H9 (cell line): ENCODE results near the gene SERINC3. TPM values are rescaled to one million over a fixed set of nuclear protein-coding genes. Genes with fewer than 3 reads are reported as not detected.
"Not testable (repeated sequence)": the region's sequence is repeated elsewhere in the genome, so short reads cannot be mapped to it uniquely, and the experiment has no call there.

Experiments
- DNase-seq: peaks from one replicate; pipeline ENCODE4 v3.0.0-alpha.2; 2017
- H2AFZ ChIP-seq: one replicate; pipeline ENCODE4 v1.6.1; 2013; ENCODE audit warnings: mild to moderate bottlenecking, low read length, control low read depth, moderate library complexity
- H2AK5ac ChIP-seq: 2 replicates; pipeline ENCODE4 v1.6.1; 2013; ENCODE audit warnings: low read length, control low read depth, mixed read lengths; ENCODE audit not compliant: insufficient read length
- H2BK120ac ChIP-seq: one replicate; pipeline ENCODE4 v1.6.1; 2013; ENCODE audit warnings: low read depth, mild to moderate bottlenecking, low read length, control low read depth, inconsistent platforms; ENCODE audit not compliant: poor library complexity, severe bottlenecking
- H2BK12ac ChIP-seq: 2 replicates; pipeline ENCODE4 v1.6.1; 2013; ENCODE audit warnings: low read length, control low read depth, mixed read lengths, low read depth; ENCODE audit not compliant: insufficient read length
- H2BK15ac ChIP-seq: 2 replicates; pipeline ENCODE4 v1.6.1; 2013; ENCODE audit warnings: low read depth, low read length, control low read depth
- H2BK20ac ChIP-seq: one replicate; pipeline ENCODE4 v1.6.1; 2013; ENCODE audit warnings: low read depth, mild to moderate bottlenecking, low read length, control low read depth, inconsistent platforms; ENCODE audit not compliant: poor library complexity, severe bottlenecking
- H2BK5ac ChIP-seq: 2 replicates; pipeline ENCODE4 v1.6.1; 2013; ENCODE audit warnings: low read length, control low read depth, mixed read lengths; ENCODE audit not compliant: insufficient read length
- H3K14ac ChIP-seq: 2 replicates; pipeline ENCODE4 v1.6.1; 2013; ENCODE audit warnings: low read length, control low read depth; ENCODE audit not compliant: insufficient read depth
- H3K18ac ChIP-seq: 2 replicates; pipeline ENCODE4 v1.6.1; 2013; ENCODE audit warnings: low read depth, mild to moderate bottlenecking, mixed read lengths, low read length, control low read depth; ENCODE audit not compliant: insufficient read length
- H3K23ac ChIP-seq: 2 replicates; pipeline ENCODE4 v1.6.1; 2013; ENCODE audit warnings: low read length, control low read depth, mixed read lengths, low read depth; ENCODE audit not compliant: insufficient read length
- H3K23me2 ChIP-seq: 2 replicates; pipeline ENCODE4 v1.6.1; 2013; ENCODE audit warnings: low read depth, mild to moderate bottlenecking, mixed read lengths, low read length, control low read depth; ENCODE audit not compliant: insufficient read length, poor library complexity, severe bottlenecking
- H3K27ac ChIP-seq: 2 replicates; pipeline ENCODE4 v1.5.1; 2013; ENCODE audit warnings: low read length, control low read depth, mixed read lengths, low read depth; ENCODE audit not compliant: insufficient read length
- H3K27me3 ChIP-seq: 2 replicates; pipeline ENCODE4 v1.6.1; 2013; ENCODE audit warnings: low read length, control low read depth, inconsistent platforms; ENCODE audit not compliant: insufficient read depth
- H3K4ac ChIP-seq: 2 replicates; pipeline ENCODE4 v1.6.1; 2013; ENCODE audit warnings: low read depth, mild to moderate bottlenecking, control low read depth, inconsistent platforms, low read length, moderate library complexity
- H3K4me1 ChIP-seq: 2 replicates; pipeline ENCODE4 v1.6.1; 2013; ENCODE audit warnings: low read length, control low read depth, inconsistent platforms; ENCODE audit not compliant: insufficient read depth
- H3K4me2 ChIP-seq: 2 replicates; pipeline ENCODE4 v1.6.1; 2013; ENCODE audit warnings: low read length, control low read depth, mixed read lengths; ENCODE audit not compliant: insufficient read length, insufficient read depth
- H3K56ac ChIP-seq: 2 replicates; pipeline ENCODE4 v1.6.1; 2013; ENCODE audit warnings: low read depth, mild to moderate bottlenecking, mixed read lengths, low read length, control low read depth; ENCODE audit not compliant: insufficient read length
- H3K79me1 ChIP-seq: 2 replicates; pipeline ENCODE4 v1.6.1; 2013; ENCODE audit warnings: low read depth, mild to moderate bottlenecking, moderate library complexity, low read length, control low read depth, inconsistent platforms; ENCODE audit not compliant: insufficient read depth, poor library complexity, severe bottlenecking
- H3K79me2 ChIP-seq: 2 replicates; pipeline ENCODE4 v1.6.1; 2013; ENCODE audit warnings: low read length, control low read depth, inconsistent platforms; ENCODE audit not compliant: insufficient read depth
- H3K9ac ChIP-seq: 2 replicates; pipeline ENCODE4 v1.6.1; 2013; ENCODE audit warnings: low read length, control low read depth, mixed read lengths; ENCODE audit not compliant: insufficient read length; ENCODE audit errors: extremely low read depth
- H3K9me3 ChIP-seq: one replicate; pipeline ENCODE4 v1.6.1; 2013; ENCODE audit warnings: low read depth, low read length, inconsistent platforms; ENCODE audit not compliant: control insufficient read depth
- H3T11ph ChIP-seq: one replicate; pipeline ENCODE4 v1.6.1; 2013; ENCODE audit warnings: mild to moderate bottlenecking, low read length, control low read depth, inconsistent platforms
- H4K20me1 ChIP-seq: one replicate; pipeline ENCODE4 v1.6.1; 2013; ENCODE audit not compliant: control insufficient read depth, insufficient read length, insufficient read depth
- H4K5ac ChIP-seq: 2 replicates; pipeline ENCODE4 v1.6.1; 2013; ENCODE audit warnings: low read depth, mild to moderate bottlenecking, mixed read lengths, low read length, control low read depth; ENCODE audit not compliant: insufficient read length
- H4K8ac ChIP-seq: replicated peaks from 2 replicates; pipeline ENCODE4 v1.6.1; 2013; ENCODE audit warnings: low read length, control low read depth, mixed read lengths, low read depth; ENCODE audit not compliant: insufficient read length
- H4K91ac ChIP-seq: 2 replicates; pipeline ENCODE4 v1.6.1; 2013; ENCODE audit warnings: low read depth, mild to moderate bottlenecking, moderate library complexity, mixed read lengths, low read length, control low read depth; ENCODE audit not compliant: insufficient read length
- H3K27ac Mint-ChIP-seq, 3 experiments: 2 replicates in 2 of 3; 3 replicates in 1 of 3; pipeline ENCODE4 v1.8.0; 2020 to 2021; ENCODE audit warnings: mixed read lengths in 3 of 3, mild to moderate bottlenecking in 1 of 3, moderate library complexity in 1 of 3
- H3K27me3 Mint-ChIP-seq: 2 replicates; pipeline ENCODE4 v1.8.0; 2021; ENCODE audit warnings: low read depth, mild to moderate bottlenecking, moderate library complexity, mixed read lengths
- H3K36me3 Mint-ChIP-seq, 3 experiments: 2 replicates in 2 of 3; 3 replicates in 1 of 3; pipeline ENCODE4 v1.8.0; 2020 to 2021; ENCODE audit warnings: low read depth in 3 of 3, mixed read lengths in 3 of 3; ENCODE audit not compliant: insufficient read depth in 1 of 3
- H3K4me1 Mint-ChIP-seq, 2 experiments: 2 replicates each; pipeline ENCODE4 v1.8.0; 2020; ENCODE audit warnings: mixed read lengths in 2 of 2
- H3K4me3 Mint-ChIP-seq, 2 experiments: 2 replicates in 1 of 2; 3 replicates in 1 of 2; pipeline ENCODE4 v1.8.0; 2020 to 2021; ENCODE audit warnings: mild to moderate bottlenecking in 2 of 2, mixed read lengths in 2 of 2, moderate library complexity in 1 of 2
- H3K9me3 Mint-ChIP-seq, 2 experiments: 2 replicates in 1 of 2; 3 replicates in 1 of 2; pipeline ENCODE4 v1.8.0; 2020; ENCODE audit warnings: mild to moderate bottlenecking in 2 of 2, mixed read lengths in 2 of 2, moderate library complexity in 1 of 2
- WGBS: extraction: QIAGEN DNeasy Blood & Tissue Kit; methylation state at CpG from one replicate; pipeline ENCODE4 v1.1.7; 2013; ENCODE audit warnings: missing lambda C conversion rate, low lambda C conversion rate, mixed read lengths; ENCODE audit not compliant: insufficient read length; ENCODE audit errors: extremely low coverage; 5-methylcytosine and 5-hydroxymethylcytosine counted together
- total RNA-seq: library from RNA; stranded (reverse); gene quantifications from 2 replicates; pipeline ENCODE4 v1.2.1, GENCODE V29; 2021
- TF ChIP-seq, protein P1 (sequence below): fragments of 200-600 bp; sonication (generic); conservative IDR thresholded peaks from 3 replicates; pipeline ENCODE4 v1.8.0; 2021; ENCODE audit warnings: antibody characterized with exemption, mild to moderate bottlenecking

SERINC3 gene
- total RNA-seq, 1 experiment from 2014 or later = 41.5 TPM

- Histone ChIP-seq H4K8ac (no peak overlapping the region), H3K14ac (no peak overlapping the region), H3K56ac (no peak overlapping the region), H3K4me1 (no peaks in the 10 kb centered on the region), H3K23ac (no peak overlapping the region), H3K4me2 (no peak overlapping the region), H2BK20ac (no peak overlapping the region), H3K23me2 (no peaks in the 10 kb centered on the region), H4K91ac (no peak overlapping the region), H2BK12ac (no peak overlapping the region), H3T11ph (no peak overlapping the region), H3K27me3 (no peaks in the 10 kb centered on the region), H2BK15ac (no peak overlapping the region), H3K79me2 (no peaks in the 10 kb centered on the region), H4K20me1 (no peaks in the 10 kb centered on the region), H2BK120ac (no peak overlapping the region), H2BK5ac (no peak overlapping the region), H3K9ac (no peak overlapping the region), H2AK5ac (no peak overlapping the region), H3K9me3 (no peaks in the 10 kb centered on the region), H3K4ac (no peak overlapping the region), H4K5ac (no peak overlapping the region), H3K79me1 (no peaks in the 10 kb centered on the region), H3K18ac (no peak overlapping the region), H3K27ac (no peak overlapping the region), H2AFZ (no peak overlapping the region)
- H3K27ac Mint-ChIP-seq = no peak overlapping the region
- H3K9me3 Mint-ChIP-seq = no peaks in the 10 kb centered on the region
- H3K4me1 Mint-ChIP-seq = peaks cover 3 to 5% of the 10 kb centered on the region in 2 experiments; a peak in 1 of 4 replicates
- H3K36me3 Mint-ChIP-seq = no peaks in the 10 kb centered on the region
- DNase-seq = no peak
- TF ChIP-seq, protein P1, sequence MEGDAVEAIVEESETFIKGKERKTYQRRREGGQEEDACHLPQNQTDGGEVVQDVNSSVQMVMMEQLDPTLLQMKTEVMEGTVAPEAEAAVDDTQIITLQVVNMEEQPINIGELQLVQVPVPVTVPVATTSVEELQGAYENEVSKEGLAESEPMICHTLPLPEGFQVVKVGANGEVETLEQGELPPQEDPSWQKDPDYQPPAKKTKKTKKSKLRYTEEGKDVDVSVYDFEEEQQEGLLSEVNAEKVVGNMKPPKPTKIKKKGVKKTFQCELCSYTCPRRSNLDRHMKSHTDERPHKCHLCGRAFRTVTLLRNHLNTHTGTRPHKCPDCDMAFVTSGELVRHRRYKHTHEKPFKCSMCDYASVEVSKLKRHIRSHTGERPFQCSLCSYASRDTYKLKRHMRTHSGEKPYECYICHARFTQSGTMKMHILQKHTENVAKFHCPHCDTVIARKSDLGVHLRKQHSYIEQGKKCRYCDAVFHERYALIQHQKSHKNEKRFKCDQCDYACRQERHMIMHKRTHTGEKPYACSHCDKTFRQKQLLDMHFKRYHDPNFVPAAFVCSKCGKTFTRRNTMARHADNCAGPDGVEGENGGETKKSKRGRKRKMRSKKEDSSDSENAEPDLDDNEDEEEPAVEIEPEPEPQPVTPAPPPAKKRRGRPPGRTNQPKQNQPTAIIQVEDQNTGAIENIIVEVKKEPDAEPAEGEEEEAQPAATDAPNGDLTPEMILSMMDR = no peak
- H3K27me3 Mint-ChIP-seq = no peaks in the 10 kb centered on the region
- H3K4me3 Mint-ChIP-seq = no peak overlapping the region
Measured at GRCh38 chr20:44561876-44562275, 40.0 kb upstream of the SERINC3 start.

- H3K14ac ChIP-seq, H3K4me2 ChIP-seq, H3K27me3 ChIP-seq, H2BK20ac ChIP-seq, H3K23ac ChIP-seq, H3K56ac ChIP-seq, H3K4ac ChIP-seq, H4K5ac ChIP-seq, H3K27ac ChIP-seq, H3K9ac ChIP-seq, H2BK15ac ChIP-seq, H3K4me1 Mint-ChIP-seq, H4K91ac ChIP-seq, H3K23me2 ChIP-seq, H2BK5ac ChIP-seq, H2AFZ ChIP-seq, H2BK120ac ChIP-seq, H4K8ac ChIP-seq, H3K79me2 ChIP-seq, H3K4me3 Mint-ChIP-seq, DNase-seq, H3K4me1 ChIP-seq, H3K79me1 ChIP-seq, H3K18ac ChIP-seq, H3T11ph ChIP-seq, H3K27me3 Mint-ChIP-seq, H2AK5ac ChIP-seq, H4K20me1 ChIP-seq, H3K9me3 Mint-ChIP-seq, H3K9me3 ChIP-seq, H2BK12ac ChIP-seq, H3K36me3 Mint-ChIP-seq, H3K27ac Mint-ChIP-seq: not testable (repeated sequence)
- WGBS = no CpG with 5 or more reads among the region's 6 CpGs
Measured at GRCh38 chr20:44560818-44561217, 38.9 kb upstream of the SERINC3 start.
